ACHN (cell line): ENCODE measurements around the gene BFSP2.
"Not testable (repeated sequence)": the region's sequence is repeated elsewhere in the genome, so short reads cannot be mapped to it uniquely, and the experiment has no call there.

Experiments used
- DNase-seq: peaks from one replicate; pipeline ENCODE4 v3.0.0-alpha.2; 2015
- in situ Hi-C: cut with HindIII; loops from 2 replicates; pipeline ENCODE4 v1.10.0; 2017; ENCODE audit warnings: low sequenced_read_pairs, low pct_ligation_motif_present, low pct_unique_long_range_greater_than_20kb

Gene BFSP2

GRCh38 chr3:133490468-133491351 lies 90.9 kb downstream of the BFSP2 start:
- no peak for DNase-seq
- in situ Hi-C loops: no loop called here

GRCh38 chr3:133491481-133492059 lies 91.7 kb downstream of the BFSP2 start:
- DNase-seq: no peak
- in situ Hi-C loops: no loop called here

DNA sequence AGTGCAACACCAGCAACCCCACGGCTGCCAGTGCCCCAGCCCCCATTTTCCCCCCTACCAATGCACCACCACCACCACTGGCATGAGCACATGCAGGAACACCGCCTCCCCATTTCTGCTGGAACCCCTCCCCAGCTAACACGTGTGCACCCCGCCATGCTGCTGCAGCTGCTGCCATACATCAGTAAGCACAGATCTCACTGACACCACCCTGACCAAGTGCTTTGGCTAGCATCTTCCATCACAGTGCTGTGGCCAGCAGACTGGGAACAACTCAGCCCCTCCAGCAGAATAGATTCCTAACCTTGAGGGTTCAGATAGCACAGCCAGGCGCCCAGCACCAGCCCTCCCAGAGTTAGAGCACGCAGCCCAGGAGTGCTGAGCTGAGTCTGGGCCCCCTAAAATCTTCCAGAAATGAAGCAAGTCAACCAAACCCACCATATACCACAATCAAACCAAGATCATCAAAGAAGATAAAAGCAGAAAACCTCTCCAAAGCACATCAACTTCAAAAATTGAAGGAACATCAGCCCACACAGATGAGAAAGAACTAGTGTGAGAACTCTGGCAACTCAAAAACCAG lies 92.4 kb downstream of the BFSP2 start:
- in situ Hi-C loops: no loop called here
- DNase-seq: no peak

DNA sequence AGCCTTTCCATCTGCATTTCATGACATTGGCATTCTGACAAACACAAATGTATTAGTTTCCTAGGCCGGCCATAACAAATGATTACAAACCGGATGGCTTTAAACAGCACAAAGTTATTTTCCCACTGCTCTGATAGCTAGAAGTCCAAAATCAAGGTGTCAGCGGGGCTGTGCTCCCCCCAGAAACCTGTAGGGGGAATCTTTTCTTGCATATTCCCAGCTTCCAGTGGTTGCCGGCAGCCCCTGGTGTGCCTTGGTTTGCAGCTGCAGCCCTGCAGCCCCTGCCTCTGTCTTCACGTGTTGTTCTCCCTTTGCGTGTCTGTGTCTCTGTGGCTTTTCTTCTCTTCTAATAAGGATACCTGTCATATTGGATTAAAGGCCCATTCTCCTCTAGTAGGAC lies 94.6 kb downstream of the BFSP2 start:
- peak; percentile 19 for DNase-seq
- in situ Hi-C loops: no loop called here

- in situ Hi-C loops, DNase-seq: not testable (repeated sequence)
These were observed 102.7 kb downstream of the BFSP2 start for GRCh38 chr3:133502542-133502941.

DNA sequence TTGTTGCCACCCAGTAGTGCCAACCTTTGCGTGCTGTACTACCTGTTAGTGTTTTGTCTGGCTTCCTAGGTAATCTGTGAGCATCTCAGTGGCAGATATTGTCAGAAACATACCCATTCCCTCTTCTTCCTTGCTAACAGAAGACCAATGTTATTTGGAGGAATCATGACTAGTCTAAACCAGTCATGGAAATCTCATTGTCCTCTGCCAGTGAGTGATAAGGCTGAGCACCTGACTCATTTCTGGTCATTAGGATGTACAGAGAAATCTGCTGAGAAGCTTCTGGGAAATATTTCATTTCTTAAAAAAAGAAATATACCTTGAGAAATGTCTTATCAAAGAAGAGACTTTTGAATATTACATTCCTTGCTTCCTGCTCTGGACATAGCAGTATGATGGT lies 103.6 kb downstream of the BFSP2 start:
- DNase-seq: no peak
- in situ Hi-C loops: no loop called here

- no peak for DNase-seq
- in situ Hi-C loops: no loop called here
These were observed 104.9 kb downstream of the BFSP2 start for GRCh38 chr3:133504736-133505135.

- no peak for DNase-seq
- in situ Hi-C loops: no loop called here
These were observed 106.0 kb downstream of the BFSP2 start for GRCh38 chr3:133505813-133506212.

GRCh38 chr3:133506215-133506901 lies 106.5 kb downstream of the BFSP2 start:
- in situ Hi-C loops: no loop called here
- no peak for DNase-seq

DNA sequence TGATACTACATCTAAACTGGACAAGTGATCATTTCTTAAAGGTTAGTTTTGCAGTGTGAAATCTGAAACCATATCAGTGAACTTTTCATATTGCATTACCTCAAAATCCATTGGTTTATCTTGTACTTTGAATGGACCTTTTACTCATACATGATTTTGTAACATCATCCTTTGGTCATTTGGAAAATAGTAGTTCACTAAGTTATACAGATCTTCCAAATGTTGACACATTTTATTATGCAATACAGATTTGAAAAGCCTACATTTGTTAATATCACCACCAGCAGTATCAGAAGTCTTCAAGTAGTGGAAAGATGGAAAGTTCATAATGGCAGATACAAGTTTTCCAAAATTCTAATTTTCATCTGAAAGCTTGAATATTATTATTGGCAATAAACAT lies 109.6 kb downstream of the BFSP2 start:
- in situ Hi-C loops: no loop called here
- no peak for DNase-seq

- no peak for DNase-seq
- in situ Hi-C loops: no loop called here
These were observed 112.7 kb downstream of the BFSP2 start for GRCh38 chr3:133512416-133513089.

- in situ Hi-C loops: no loop called here
- DNase-seq: no peak
These were observed 114.6 kb downstream of the BFSP2 start for GRCh38 chr3:133514418-133514817.

GRCh38 chr3:133515127-133515526 lies 115.3 kb downstream of the BFSP2 start:
- DNase-seq: no peak
- in situ Hi-C loops: no loop called here

DNA sequence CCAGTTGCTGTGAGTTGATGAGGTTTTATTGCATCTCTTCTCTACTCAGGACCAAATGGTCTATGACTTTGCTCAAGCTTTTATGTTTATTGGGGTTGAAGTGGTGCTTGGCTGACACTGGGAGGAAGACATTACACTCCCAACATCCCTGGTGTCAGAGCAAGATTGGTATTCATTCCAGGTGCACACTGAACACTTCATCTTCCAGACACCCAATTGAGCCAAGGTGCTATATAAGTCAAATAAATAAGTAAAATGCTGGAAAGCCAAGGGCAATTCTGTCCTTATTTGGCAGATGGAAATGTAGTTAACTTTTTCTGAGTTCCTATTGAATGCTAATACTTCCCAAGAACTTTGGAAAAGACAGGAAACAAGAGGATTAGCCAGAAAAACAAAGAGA lies 120.4 kb downstream of the BFSP2 start:
- no peak for DNase-seq
- in situ Hi-C loops: no loop called here

GRCh38 chr3:133520938-133521337 lies 121.1 kb downstream of the BFSP2 start:
- DNase-seq, in situ Hi-C loops: not testable (repeated sequence)

DNA sequence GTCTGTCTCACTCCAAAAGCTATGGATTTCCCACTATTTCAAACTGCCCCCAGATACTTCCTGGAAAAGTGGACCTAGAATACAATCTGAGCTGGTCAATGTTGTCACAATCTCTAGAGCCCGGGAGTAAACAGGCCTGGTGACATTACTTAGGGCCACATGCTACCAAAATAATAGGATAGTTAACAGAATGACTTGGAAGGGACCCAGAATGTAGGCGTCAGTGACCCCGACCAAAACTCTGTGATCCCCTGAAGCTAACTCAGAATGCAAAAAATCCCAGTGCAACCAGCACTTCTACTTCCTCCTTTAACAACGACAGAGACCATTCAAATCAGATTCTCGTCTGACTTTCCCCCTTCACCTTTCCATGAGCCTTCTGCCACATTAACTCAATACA lies 122.1 kb downstream of the BFSP2 start:
- no peak for DNase-seq
- in situ Hi-C loops: no loop called here

- in situ Hi-C loops, DNase-seq: not testable (repeated sequence)
These were observed 123.9 kb downstream of the BFSP2 start for GRCh38 chr3:133523758-133524157.
